GM13977 (cell line): ENCODE results near the gene TM2D1.
A peak's percentile ranks its signal among the peaks of the same experiment; 100 is the strongest.

ENCODE experiments used
- DNase-seq: peaks from one replicate; pipeline ENCODE4 v3.0.0; 2012; ENCODE audit warnings: low spot score
- in situ Hi-C: fragments of 300-500 bp; cut with MboI; formaldehyde crosslinking; loops from one replicate; pipeline ENCODE4 v1.12.0; 2022; ENCODE audit warnings: low sequenced_read_pairs, low pct_unique_long_range_greater_than_20kb, mixed read lengths, inconsistent platforms; ENCODE audit not compliant: unreplicated experiment
- TF ChIP-seq, protein P1 (sequence below): IDR thresholded peaks from 2 replicates; pipeline ENCODE4 v1.5.1; 2012; ENCODE audit warnings: mild to moderate bottlenecking, control low read depth; ENCODE audit not compliant: insufficient read depth; ENCODE audit errors: extremely low read depth, missing control alignments

The TM2D1 gene

GRCh38 chr1:61647142-61647541, 77.8 kb downstream of the TM2D1 start:
- TF ChIP-seq, protein P1, sequence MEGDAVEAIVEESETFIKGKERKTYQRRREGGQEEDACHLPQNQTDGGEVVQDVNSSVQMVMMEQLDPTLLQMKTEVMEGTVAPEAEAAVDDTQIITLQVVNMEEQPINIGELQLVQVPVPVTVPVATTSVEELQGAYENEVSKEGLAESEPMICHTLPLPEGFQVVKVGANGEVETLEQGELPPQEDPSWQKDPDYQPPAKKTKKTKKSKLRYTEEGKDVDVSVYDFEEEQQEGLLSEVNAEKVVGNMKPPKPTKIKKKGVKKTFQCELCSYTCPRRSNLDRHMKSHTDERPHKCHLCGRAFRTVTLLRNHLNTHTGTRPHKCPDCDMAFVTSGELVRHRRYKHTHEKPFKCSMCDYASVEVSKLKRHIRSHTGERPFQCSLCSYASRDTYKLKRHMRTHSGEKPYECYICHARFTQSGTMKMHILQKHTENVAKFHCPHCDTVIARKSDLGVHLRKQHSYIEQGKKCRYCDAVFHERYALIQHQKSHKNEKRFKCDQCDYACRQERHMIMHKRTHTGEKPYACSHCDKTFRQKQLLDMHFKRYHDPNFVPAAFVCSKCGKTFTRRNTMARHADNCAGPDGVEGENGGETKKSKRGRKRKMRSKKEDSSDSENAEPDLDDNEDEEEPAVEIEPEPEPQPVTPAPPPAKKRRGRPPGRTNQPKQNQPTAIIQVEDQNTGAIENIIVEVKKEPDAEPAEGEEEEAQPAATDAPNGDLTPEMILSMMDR, result no peak
- in situ Hi-C loops, result no loop called here
- no peak for DNase-seq

DNA sequence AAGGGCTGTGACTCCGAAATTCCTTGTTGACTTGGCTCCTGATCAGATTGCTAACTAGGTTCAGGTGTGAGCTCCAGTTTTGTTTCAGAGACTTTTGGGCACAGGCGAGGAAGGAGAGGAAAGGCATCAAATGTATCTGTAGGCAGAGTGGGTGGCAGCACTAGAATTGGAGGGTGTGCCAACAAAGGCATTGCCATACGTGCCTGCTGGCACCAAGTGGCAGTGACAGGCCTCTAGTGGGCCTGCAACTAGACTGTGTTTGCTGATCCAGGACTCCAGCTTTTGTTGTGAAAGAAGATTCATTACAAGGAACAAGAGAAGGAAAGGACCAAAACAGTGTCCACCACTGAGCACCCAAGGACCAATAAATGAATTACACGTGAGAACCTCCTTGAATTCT, 79.5 kb downstream of the TM2D1 start:
- DNase-seq, result no peak
- TF ChIP-seq, protein P1, result no peak
- in situ Hi-C loops, result no loop called here

GRCh38 chr1:61644303-61644702, 80.6 kb downstream of the TM2D1 start:
- TF ChIP-seq, protein P1, result no peak
- in situ Hi-C loops, result no loop called here
- no peak for DNase-seq

DNA sequence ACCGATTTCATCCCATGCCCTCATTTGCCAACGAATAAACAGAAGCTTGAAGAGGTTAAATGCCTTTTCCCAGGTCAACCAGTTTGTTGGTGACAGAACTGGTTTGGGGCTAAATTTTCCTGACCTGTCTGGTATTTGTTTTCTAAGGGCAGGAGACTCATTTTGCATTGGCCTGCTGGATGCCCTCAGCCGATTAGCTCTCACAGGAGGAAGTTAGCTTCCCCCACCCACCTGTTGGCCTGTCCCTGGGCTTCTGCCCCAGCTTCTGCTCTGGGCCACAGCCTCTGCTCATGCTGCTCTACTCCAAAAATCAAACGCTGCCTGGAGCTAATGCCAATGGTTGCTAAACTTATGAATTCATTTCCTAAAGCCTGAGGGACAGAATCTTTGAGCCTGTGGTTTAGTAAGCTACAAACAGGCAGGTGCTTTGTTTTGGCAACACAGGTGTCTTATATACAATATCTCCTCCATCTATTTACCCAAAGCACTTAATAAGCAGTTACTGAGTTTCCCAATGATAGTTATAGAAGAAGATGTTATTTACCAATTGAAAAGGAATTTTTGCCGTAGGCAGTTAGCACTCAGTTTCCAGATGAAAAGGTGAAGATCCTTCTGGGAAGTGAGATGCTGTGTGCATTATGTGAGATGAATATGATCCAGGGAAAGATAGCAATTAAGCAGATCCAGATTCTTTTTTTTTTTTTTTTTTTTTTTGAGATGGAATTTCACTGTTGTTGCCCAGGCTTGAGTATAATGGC, 82.3 kb downstream of the TM2D1 start:
- TF ChIP-seq, protein P1, result no peak
- in situ Hi-C loops, result no loop called here
- no peak for DNase-seq

GRCh38 chr1:61641578-61642336, 83.2 kb downstream of the TM2D1 start:
- TF ChIP-seq, protein P1, result peak; percentile 81
- in situ Hi-C loops, result no loop called here
- DNase-seq, result peak; percentile 69

- DNase-seq, result no peak
- in situ Hi-C loops, result no loop called here
- TF ChIP-seq, protein P1, result no peak
Measured at GRCh38 chr1:61640531-61641530, 84.1 kb downstream of the TM2D1 start.
